HepG2 (cell line): ENCODE data around the gene NFKBIZ. TPM values are rescaled to one million over a fixed set of nuclear protein-coding genes. Genes with fewer than 3 reads are reported as not detected.

ENCODE experiments used
- GLI4 ChIP-seq: sonication (generic); formaldehyde crosslinking; IDR thresholded peaks from 2 replicates; pipeline ENCODE4 v1.5.1; 2020; ENCODE audit warnings: missing genetic modification reagents, mild to moderate bottlenecking, moderate library complexity, borderline replicate concordance
- HOXA3 ChIP-seq: sonication (generic); formaldehyde crosslinking; IDR thresholded peaks from 2 replicates; pipeline ENCODE4 v1.5.0; 2020; ENCODE audit warnings: missing genetic modification reagents
- JARID2 ChIP-seq: sonication (generic); formaldehyde crosslinking; IDR thresholded peaks from 2 replicates; pipeline ENCODE4 v1.8.1; 2023; ENCODE audit warnings: missing genetic modification reagents, inconsistent platforms; ENCODE audit not compliant: insufficient replicate concordance
- KAT8 ChIP-seq: IDR thresholded peaks from 2 replicates; pipeline ENCODE4 v1.6.1; 2016; ENCODE audit warnings: missing genetic modification reagents, missing compliant biosample characterization
- KLF13 ChIP-seq: sonication (generic); formaldehyde crosslinking; IDR thresholded peaks from 2 replicates; pipeline ENCODE4 v1.4.0; 2020; ENCODE audit warnings: mild to moderate bottlenecking, missing genetic modification reagents
- MXD4 ChIP-seq: IDR thresholded peaks from 2 replicates; pipeline ENCODE4 v1.6.1; 2016; ENCODE audit warnings: mild to moderate bottlenecking, missing biosample characterization, missing genetic modification reagents
- PHF21A ChIP-seq: sonication (generic); formaldehyde crosslinking; IDR thresholded peaks from 2 replicates; pipeline ENCODE4 v1.5.0; 2020; ENCODE audit warnings: mild to moderate bottlenecking, missing genetic modification reagents
- PHF5A ChIP-seq: IDR thresholded peaks from one replicate; pipeline ENCODE4 v1.6.1; 2018; ENCODE audit warnings: low read depth, missing genetic modification reagents; ENCODE audit not compliant: unreplicated experiment
- PITX1 ChIP-seq: sonication (generic); formaldehyde crosslinking; IDR thresholded peaks from 2 replicates; pipeline ENCODE4 v1.5.1; 2020; ENCODE audit warnings: mild to moderate bottlenecking, missing genetic modification reagents
- SMAD9 ChIP-seq: sonication (generic); formaldehyde crosslinking; IDR thresholded peaks from 2 replicates; pipeline ENCODE4 v1.5.1; 2020; ENCODE audit warnings: mild to moderate bottlenecking, missing genetic modification reagents
- SOX6 ChIP-seq, 2 experiments: fragments of 450-650 bp in 1 of 2; sonication (generic) in 1 of 2; formaldehyde crosslinking in 1 of 2; IDR thresholded peaks; 2 replicates each; pipeline versions ENCODE4 v1.4.0 to v1.6.1; 2017 to 2020; ENCODE audit warnings: antibody characterized with exemption in 1 of 2, mild to moderate bottlenecking in 1 of 2, missing genetic modification reagents in 1 of 2
- TBX2 ChIP-seq: sonication (generic); formaldehyde crosslinking; IDR thresholded peaks from 2 replicates; pipeline ENCODE4 v1.5.0; 2020; ENCODE audit warnings: missing genetic modification reagents, mild to moderate bottlenecking, borderline replicate concordance
- TCF7L2 ChIP-seq: IDR thresholded peaks from 2 replicates; pipeline ENCODE4 v1.6.1; 2011; ENCODE audit warnings: mild to moderate bottlenecking, low read depth, low read length, moderate library complexity
- TRIM24 ChIP-seq: sonication (generic); formaldehyde crosslinking; IDR thresholded peaks from 2 replicates; pipeline ENCODE4 v1.8.0; 2022; ENCODE audit warnings: mild to moderate bottlenecking, missing genetic modification reagents
- YEATS4 ChIP-seq: sonication (generic); formaldehyde crosslinking; IDR thresholded peaks from 2 replicates; pipeline ENCODE4 v1.4.0; 2020; ENCODE audit warnings: missing genetic modification reagents, borderline replicate concordance
- ZFY ChIP-seq: sonication (generic); formaldehyde crosslinking; IDR thresholded peaks from 2 replicates; pipeline ENCODE4 v1.4.0; 2020; ENCODE audit warnings: missing genetic modification reagents
- ZNF230 ChIP-seq: sonication (generic); formaldehyde crosslinking; IDR thresholded peaks from 2 replicates; pipeline ENCODE4 v1.4.0; 2020; ENCODE audit warnings: mild to moderate bottlenecking, missing genetic modification reagents
- ZNF292 ChIP-seq: sonication (generic); formaldehyde crosslinking; IDR thresholded peaks from 2 replicates; pipeline ENCODE4 v1.8.1; 2022; ENCODE audit warnings: mild to moderate bottlenecking, low read depth, missing genetic modification reagents, borderline replicate concordance
- ZNF501 ChIP-seq: sonication (generic); formaldehyde crosslinking; IDR thresholded peaks from 2 replicates; pipeline ENCODE4 v1.5.1; 2020; ENCODE audit warnings: mild to moderate bottlenecking, moderate library complexity, missing genetic modification reagents
- ZNF563 ChIP-seq: sonication (generic); formaldehyde crosslinking; IDR thresholded peaks from 2 replicates; pipeline ENCODE4 v1.8.0; 2022; ENCODE audit warnings: mild to moderate bottlenecking, moderate library complexity, missing genetic modification reagents
- ZNF746 ChIP-seq: sonication (generic); formaldehyde crosslinking; IDR thresholded peaks from 2 replicates; pipeline ENCODE4 v1.8.0; 2022; ENCODE audit warnings: mild to moderate bottlenecking, missing genetic modification reagents
- polyA plus RNA-seq, 8 experiments: library from polyadenylated mRNA; depleted of rRNA in 3 of 8; stranded (reverse) in 7 of 8; unstranded in 1 of 8; fragments of >200 nt; fragmentation: Illumina TruSeq in 4 of 8; extraction: Trizol in 4 of 8; gene quantifications; 2 replicates each; pipeline versions ENCODE4 v1.2.1 to v1.2.3, GENCODE V29; 2011 to 2016; ENCODE audit warnings: low read depth in 4 of 8, missing spikeins in 1 of 8, mixed read lengths in 1 of 8; ENCODE audit not compliant: insufficient read depth in 1 of 8
- total RNA-seq, 5 experiments: library from RNA; depleted of rRNA; stranded (reverse); fragments of >200 nt; fragmentation: Illumina TruSeq; extraction: Trizol; gene quantifications; 2 replicates each; pipeline ENCODE4 v1.2.3, GENCODE V29; 2016; ENCODE audit warnings: low read depth in 1 of 5
- TF ChIP-seq, protein P1 (sequence below): sonication (generic); formaldehyde crosslinking; IDR thresholded peaks from 2 replicates; pipeline ENCODE4 v1.5.1; 2020; ENCODE audit warnings: mild to moderate bottlenecking, missing genetic modification reagents
- TF ChIP-seq, protein P2 (sequence below): sonication (generic); formaldehyde crosslinking; IDR thresholded peaks from 2 replicates; pipeline ENCODE4 v1.4.0; 2020; ENCODE audit warnings: missing genetic modification reagents

The NFKBIZ gene
- total and polyA plus RNA-seq, 2 of the 13 experiments (the other 11 are each of a cell fraction or from before 2014, with no cell fraction given): 25.9 to 60.6 TPM

DNA sequence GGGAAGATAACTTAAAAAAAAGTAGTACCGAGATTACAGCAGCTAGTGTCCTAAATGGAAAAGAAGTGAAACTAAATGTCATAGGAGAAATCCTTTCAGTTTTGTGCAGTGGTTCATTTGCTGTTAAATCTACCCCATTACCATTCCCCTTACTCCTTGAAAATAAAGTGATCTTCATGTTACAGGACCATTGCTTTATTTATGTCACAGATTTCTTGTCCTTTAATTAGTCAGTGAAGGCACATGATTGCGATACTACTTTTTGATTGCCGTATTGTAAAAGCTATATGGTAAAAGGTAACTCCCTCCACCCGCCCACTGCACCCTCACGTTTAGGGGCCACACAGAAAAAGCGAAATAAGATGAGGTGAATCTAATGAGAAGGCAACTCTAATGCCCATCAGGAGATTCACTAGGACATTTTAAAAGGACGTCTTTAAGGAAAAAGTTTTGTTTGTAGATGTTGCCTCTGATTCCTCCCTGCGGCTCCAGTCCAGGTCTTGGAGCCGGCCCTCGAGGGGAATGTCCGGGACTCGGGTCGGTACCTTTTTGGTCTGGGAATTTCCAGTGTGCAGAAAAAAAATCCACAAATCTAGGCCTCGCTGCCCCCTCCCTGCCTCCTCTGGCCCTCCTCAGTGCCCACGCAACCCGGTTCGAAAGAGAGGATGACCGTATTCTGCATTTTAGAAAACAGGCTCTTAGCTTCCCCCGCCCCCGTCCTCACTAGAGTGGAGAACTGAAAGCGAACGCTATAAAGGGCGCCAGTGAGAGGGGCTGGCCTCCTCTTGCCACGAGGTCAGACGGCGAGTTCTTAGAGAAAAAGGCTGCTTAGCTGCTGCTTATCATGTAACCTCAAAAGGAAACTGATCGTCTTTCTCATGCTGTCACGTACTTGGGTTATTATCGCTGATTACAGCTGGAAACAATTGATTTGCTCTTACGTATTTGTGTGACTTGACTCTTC is 21.8 kb upstream of the NFKBIZ start (continued):
- TF ChIP-seq TCF7L2: no peak
- no peak for TF ChIP-seq JARID2 (CRISPR knock-in tag)
- peak; percentile 43; the same call in 1 of the 2 replicates for TF ChIP-seq HOXA3 (CRISPR knock-in tag)
- 0 out of 2 replicates have a peak, but pooled peaks have one; percentile 41 for TF ChIP-seq ZNF563 (CRISPR knock-in tag)
- no peak for TF ChIP-seq SMAD9
- no peak for TF ChIP-seq PHF5A (CRISPR knock-in tag)
- peak; percentile 68 for TF ChIP-seq ZFY (CRISPR knock-in tag)
- peak; percentile 59; the same call in 1 of the 2 replicates for TF ChIP-seq ZNF292 (CRISPR knock-in tag)
- TF ChIP-seq PHF21A (CRISPR knock-in tag): peak; percentile 45; the same call in 1 of the 2 replicates
- peak; percentile 39; the same call in 1 of the 2 replicates for TF ChIP-seq ZNF501 (CRISPR knock-in tag)
- no peak for TF ChIP-seq GLI4 (CRISPR knock-in tag)
- no peak for TF ChIP-seq SOX6 (IDR thresholded peaks at IDR 0.05)
- TF ChIP-seq SOX6 (CRISPR knock-in tag; IDR thresholded peaks at IDR 0.05): peak; percentile 18; the same call in 1 of the 2 replicates
- 0 out of 2 replicates have a peak, but pooled peaks have one; percentile 55 for TF ChIP-seq KAT8 (CRISPR knock-in tag)
- peak; percentile 32; the same call in 1 of the 2 replicates for TF ChIP-seq TBX2
- no peak for TF ChIP-seq KLF13 (CRISPR knock-in tag)
- TF ChIP-seq, protein P1, sequence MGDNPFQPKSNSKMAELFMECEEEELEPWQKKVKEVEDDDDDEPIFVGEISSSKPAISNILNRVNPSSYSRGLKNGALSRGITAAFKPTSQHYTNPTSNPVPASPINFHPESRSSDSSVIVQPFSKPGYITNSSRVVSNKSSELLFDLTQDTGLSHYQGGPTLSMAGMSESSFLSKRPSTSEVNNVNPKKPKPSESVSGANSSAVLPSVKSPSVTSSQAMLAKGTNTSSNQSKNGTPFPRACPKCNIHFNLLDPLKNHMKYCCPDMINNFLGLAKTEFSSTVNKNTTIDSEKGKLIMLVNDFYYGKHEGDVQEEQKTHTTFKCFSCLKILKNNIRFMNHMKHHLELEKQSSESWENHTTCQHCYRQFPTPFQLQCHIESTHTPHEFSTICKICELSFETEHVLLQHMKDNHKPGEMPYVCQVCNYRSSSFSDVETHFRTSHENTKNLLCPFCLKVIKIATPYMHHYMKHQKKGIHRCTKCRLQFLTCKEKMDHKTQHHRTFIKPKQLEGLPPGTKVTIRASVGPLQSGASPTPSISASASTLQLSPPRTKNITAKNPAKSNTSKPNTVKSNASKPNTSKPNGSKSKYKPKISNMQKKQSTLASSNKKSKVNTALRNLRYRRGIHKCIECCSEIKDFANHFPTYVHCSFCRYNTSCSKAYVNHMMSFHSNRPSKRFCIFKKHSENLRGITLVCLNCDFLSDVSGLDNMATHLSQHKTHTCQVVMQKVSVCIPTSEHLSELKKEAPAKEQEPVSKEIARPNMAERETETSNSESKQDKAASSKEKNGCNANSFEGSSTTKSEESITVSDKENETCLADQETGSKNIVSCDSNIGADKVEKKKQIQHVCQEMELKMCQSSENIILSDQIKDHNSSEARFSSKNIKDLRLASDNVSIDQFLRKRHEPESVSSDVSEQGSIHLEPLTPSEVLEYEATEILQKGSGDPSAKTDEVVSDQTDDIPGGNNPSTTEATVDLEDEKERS (CRISPR knock-in tag): 0 out of 2 replicates have a peak, but pooled peaks have one; percentile 49
- TF ChIP-seq, protein P2, sequence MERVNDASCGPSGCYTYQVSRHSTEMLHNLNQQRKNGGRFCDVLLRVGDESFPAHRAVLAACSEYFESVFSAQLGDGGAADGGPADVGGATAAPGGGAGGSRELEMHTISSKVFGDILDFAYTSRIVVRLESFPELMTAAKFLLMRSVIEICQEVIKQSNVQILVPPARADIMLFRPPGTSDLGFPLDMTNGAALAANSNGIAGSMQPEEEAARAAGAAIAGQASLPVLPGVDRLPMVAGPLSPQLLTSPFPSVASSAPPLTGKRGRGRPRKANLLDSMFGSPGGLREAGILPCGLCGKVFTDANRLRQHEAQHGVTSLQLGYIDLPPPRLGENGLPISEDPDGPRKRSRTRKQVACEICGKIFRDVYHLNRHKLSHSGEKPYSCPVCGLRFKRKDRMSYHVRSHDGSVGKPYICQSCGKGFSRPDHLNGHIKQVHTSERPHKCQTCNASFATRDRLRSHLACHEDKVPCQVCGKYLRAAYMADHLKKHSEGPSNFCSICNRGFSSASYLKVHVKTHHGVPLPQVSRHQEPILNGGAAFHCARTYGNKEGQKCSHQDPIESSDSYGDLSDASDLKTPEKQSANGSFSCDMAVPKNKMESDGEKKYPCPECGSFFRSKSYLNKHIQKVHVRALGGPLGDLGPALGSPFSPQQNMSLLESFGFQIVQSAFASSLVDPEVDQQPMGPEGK (CRISPR knock-in tag): peak; percentile 50
- TF ChIP-seq YEATS4 (CRISPR knock-in tag): 0 out of 2 replicates have a peak, but pooled peaks have one; percentile 45
- TF ChIP-seq MXD4 (CRISPR knock-in tag): no peak
- TF ChIP-seq ZNF230: 0 out of 2 replicates have a peak, but pooled peaks have one; percentile 57
- TF ChIP-seq PITX1: no peak
- TF ChIP-seq ZNF746 (CRISPR knock-in tag): 0 out of 2 replicates have a peak, but pooled peaks have one; percentile 52
- TF ChIP-seq TRIM24 (CRISPR knock-in tag): no peak
